ENCODE measurements around the gene P2RY2.

P2RY2 gene

GRCh38 chr11:73246303-73246702, 28.2 kb downstream of the P2RY2 start:
- DNase-seq: no peak

GRCh38 chr11:73248526-73249185, 30.6 kb downstream of the P2RY2 start:
- no peak for DNase-seq

GRCh38 chr11:73249304-73249703, 31.2 kb downstream of the P2RY2 start:
- no peak for DNase-seq

GRCh38 chr11:73249853-73250783, 32.0 kb downstream of the P2RY2 start:
- no peak for DNase-seq

- DNase-seq: peak; percentile 41
These were observed 34.6 kb downstream of the P2RY2 start for GRCh38 chr11:73252577-73253191.

GRCh38 chr11:73257342-73258103, 39.4 kb downstream of the P2RY2 start:
- DNase-seq: no peak

GRCh38 chr11:73258104-73259035, 40.3 kb downstream of the P2RY2 start:
- DNase-seq: no peak

GRCh38 chr11:73259406-73260126, 41.5 kb downstream of the P2RY2 start:
- DNase-seq: no peak

GRCh38 chr11:73260127-73260457, 42.0 kb downstream of the P2RY2 start:
- no peak for DNase-seq

- no peak for DNase-seq
These were observed 44.9 kb downstream of the P2RY2 start for GRCh38 chr11:73262851-73263495.

GRCh38 chr11:73263640-73264039, 45.6 kb downstream of the P2RY2 start:
- no peak for DNase-seq

GRCh38 chr11:73265278-73265810, 47.3 kb downstream of the P2RY2 start:
- no peak for DNase-seq

GRCh38 chr11:73265853-73266645, 48.0 kb downstream of the P2RY2 start:
- no peak for DNase-seq

GRCh38 chr11:73266646-73267020, 48.6 kb downstream of the P2RY2 start:
- no peak for DNase-seq

- no peak for DNase-seq
These were observed 49.2 kb downstream of the P2RY2 start for GRCh38 chr11:73267122-73267846.

- DNase-seq: no peak
These were observed 49.9 kb downstream of the P2RY2 start for GRCh38 chr11:73267906-73268540.

- DNase-seq: no peak
These were observed 50.7 kb downstream of the P2RY2 start for GRCh38 chr11:73268671-73269271.

- DNase-seq: no peak
These were observed 51.5 kb downstream of the P2RY2 start for GRCh38 chr11:73269459-73270015.

All from hematopoietic multipotent progenitor cell treated with erythropoietin and hydrocortisone succinate and interleukin-3 and kit ligand, for 8 days (in vitro differentiated cells).